HG03354 (cell line): ENCODE measurements around the gene SMARCAL1.
A peak's percentile ranks its signal among the peaks of the same experiment; 100 is the strongest.

Source experiments
- ATAC-seq: cut with Tn5 transposase; IDR thresholded peaks from one replicate; pipeline ENCODE4 v1.9.1; 2021; ENCODE audit warnings: mild to moderate bottlenecking; ENCODE audit not compliant: unreplicated experiment, poor library complexity, severe bottlenecking

The SMARCAL1 gene

DNA sequence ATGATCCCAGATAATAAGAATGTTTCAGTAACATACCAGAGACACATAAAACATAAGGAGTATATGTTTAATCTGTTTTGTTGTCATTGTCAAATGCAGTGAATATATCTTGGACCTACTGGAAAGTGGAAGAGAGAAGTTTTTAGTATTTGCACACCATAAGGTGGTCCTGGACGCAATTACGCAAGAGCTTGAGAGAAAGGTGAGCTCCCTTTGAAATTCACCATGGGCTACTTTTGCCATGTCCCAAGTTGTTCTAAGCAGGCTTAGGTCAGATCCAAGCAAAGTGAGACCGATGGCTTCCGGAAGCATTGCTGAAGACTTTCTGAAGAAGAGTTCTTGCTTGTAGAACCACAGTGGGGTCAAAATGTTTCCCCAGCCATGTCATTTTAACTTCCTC lies 55.6 kb downstream of the SMARCAL1 start:
- no peak for ATAC-seq

- ATAC-seq: no peak
Measured at GRCh38 chr2:216469661-216470060, 57.4 kb downstream of the SMARCAL1 start.

- ATAC-seq: no peak
Measured at GRCh38 chr2:216473187-216473586, 60.9 kb downstream of the SMARCAL1 start.

- ATAC-seq: peak; percentile 75
Measured at GRCh38 chr2:216474925-216475670, 62.8 kb downstream of the SMARCAL1 start.

DNA sequence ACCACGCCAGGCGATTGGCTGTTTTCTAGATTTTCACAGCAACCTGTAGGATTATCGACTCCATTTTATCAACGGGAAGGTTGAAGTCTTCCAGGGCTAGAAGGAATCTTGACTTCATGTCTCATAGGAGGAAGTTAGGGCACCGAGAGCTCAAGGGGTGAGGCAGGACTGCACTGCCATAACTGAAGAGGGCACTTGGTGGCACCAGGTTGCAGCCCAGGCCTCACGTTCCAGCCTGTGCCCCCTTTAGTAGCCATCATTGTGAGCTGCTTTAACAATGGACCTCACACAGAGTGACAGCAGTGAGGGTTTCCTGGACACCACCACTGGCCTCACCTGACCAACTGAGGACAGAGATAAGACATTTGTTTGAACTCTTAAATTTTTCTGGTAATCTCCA lies 63.5 kb downstream of the SMARCAL1 start:
- no peak for ATAC-seq

- ATAC-seq: no peak
Measured at GRCh38 chr2:216477283-216478035, 65.2 kb downstream of the SMARCAL1 start.

GRCh38 chr2:216478151-216478550 lies 65.9 kb downstream of the SMARCAL1 start:
- no peak for ATAC-seq

DNA sequence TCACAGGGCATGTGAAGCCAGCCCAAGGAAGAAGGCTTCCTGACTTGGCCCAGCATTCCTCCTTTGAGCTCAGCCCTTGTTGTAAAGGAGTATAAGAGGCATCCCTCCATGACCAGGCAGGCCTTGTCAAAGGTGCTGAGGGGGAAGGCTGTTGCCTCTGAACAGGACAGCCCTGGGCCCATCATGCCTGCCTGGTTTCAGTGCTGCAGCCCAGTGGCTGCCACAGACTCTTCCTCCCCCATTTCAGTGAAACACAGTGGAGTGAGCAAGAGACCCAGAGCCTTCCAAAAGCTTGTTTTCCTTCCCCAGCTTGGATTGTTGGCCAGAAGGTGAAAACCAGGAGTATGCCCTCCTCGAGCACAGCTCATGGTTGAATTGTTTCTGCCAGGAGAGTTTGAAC lies 66.5 kb downstream of the SMARCAL1 start:
- no peak for ATAC-seq

DNA sequence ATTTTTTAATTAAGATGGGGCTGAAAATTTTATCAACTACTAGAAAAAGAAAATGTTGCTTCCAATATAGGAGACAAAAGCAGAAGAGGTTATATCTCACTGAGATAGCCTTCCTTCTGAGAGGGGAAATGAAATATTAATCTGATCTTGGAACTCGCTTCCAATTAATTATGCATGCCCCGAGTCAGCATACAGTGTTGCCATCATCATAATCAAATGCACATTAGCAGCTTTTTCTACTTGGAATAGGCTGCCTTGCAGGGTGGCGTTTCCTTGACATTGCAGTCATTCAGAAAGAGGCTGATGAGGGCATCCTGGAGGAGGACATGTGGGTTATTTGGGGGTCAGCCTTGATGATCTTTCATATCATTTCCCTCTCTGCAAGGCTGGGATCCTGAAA lies 67.9 kb downstream of the SMARCAL1 start:
- no peak for ATAC-seq

DNA sequence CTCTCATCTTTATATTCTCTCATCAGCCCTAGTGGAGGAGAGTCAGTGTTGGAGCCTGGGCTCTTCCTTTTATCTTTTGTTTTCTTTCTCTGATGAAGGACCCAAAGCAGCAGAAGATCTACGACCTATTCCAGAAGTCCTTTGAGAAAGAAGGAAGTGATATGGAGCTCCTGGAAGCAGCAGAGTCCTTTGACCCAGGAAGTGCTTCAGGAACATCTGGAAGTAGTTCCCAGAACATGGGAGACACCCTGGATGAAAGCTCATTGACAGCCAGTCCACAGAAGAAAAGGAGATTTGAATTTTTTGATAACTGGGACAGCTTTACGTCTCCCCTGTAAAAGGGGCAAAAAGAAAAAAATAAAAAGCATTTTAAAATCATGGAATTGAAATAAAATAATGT lies 70.4 kb downstream of the SMARCAL1 start:
- ATAC-seq: no peak

DNA sequence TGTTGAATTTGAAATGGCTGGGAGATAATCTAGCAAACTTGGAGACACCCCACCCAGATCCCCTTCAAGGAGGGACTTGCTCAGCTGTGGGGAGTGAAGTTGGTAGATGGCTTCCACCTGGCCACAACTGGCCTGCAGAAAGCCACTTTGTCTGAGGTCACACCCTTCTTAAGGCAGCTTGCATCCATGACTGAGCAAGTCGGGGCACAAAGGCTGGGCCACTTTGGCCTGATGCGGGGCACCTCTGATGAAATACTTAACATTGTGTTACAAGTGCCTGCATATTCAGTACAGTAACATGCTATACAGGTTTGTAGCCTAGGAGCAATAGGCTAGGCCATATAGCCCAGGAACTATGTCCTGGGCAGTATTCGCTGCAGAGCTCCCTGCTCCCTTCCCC lies 73.0 kb downstream of the SMARCAL1 start:
- no peak for ATAC-seq

DNA sequence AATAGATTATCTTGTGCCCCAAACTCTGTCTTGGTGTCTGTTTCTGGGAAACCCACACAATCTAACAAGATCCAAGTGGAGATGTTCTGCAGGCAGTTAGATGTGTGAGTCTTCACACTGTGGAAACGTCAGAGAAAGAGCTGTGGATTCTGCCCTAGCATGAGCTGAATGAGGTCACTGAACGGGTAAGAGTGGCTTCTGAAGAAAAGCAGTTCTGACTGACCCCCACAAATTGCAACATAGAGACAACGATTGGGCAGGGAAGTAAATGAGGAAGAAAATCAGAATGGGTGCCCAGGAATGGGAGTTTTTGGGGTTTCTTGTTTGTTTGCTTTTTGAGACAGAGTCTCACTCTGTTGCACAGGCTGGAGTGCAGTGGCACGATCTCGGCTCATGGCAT lies 73.5 kb downstream of the SMARCAL1 start:
- ATAC-seq: no peak

GRCh38 chr2:216486271-216486670 lies 74.0 kb downstream of the SMARCAL1 start:
- ATAC-seq: no peak

DNA sequence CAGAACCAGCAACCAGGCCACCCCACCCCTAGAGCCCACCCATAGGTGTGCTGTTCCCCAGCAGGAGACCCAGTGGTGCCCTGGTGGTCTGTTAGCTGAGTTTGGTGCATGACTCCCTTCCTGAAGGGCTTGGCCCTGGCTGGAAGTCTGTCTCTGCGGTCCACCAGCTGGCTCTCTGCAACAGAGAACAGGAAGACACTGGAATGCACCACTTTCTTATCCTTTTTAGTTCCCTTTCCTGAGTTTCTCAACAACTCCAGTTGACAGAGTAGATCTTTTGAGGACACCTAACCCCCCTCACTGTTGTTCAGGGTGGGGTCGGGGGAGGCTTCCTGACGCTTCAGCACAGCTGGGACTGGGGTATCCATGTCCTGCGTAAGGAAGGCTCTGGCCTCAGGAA lies 74.4 kb downstream of the SMARCAL1 start:
- ATAC-seq: no peak

- ATAC-seq: no peak
Measured at GRCh38 chr2:216490061-216490460, 77.8 kb downstream of the SMARCAL1 start.

DNA sequence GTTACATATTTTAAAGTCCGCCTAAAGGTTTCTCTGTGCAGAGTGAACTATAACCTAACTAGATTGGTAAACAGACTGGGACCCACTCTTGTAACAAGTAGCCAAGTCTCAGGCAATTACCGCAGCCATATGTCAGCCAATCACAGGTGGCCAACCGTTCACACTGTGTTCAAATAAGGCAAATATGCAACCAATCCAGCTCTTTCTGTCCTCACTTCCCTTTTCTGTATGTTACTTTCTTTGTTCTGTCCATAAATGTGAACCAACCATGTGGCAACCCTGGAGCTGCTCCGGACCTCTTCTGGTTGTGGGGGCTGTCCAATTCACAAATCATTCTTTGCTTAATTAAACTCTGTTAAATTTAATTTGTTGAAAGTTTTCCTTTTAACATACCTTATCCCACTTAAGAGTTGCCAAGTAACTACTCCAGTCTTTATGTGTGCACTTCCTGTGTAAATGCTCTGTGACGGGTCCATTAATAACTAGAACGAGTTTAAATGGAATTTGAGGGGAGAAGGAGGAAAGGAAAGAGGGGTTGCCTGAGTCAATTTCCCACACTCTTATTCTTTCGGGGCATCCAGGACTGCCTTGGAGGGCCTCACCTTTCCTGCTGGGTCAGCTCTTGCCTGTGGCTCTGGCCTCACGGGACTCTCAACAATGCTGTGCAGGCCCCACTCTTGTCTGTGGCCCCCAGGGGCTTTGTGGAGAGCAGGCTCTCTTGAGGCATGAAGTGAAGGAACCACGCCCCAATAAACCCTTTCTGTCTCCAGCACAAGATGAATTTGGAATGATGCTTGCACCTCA lies 79.7 kb downstream of the SMARCAL1 start:
- peak; percentile 74 for ATAC-seq

DNA sequence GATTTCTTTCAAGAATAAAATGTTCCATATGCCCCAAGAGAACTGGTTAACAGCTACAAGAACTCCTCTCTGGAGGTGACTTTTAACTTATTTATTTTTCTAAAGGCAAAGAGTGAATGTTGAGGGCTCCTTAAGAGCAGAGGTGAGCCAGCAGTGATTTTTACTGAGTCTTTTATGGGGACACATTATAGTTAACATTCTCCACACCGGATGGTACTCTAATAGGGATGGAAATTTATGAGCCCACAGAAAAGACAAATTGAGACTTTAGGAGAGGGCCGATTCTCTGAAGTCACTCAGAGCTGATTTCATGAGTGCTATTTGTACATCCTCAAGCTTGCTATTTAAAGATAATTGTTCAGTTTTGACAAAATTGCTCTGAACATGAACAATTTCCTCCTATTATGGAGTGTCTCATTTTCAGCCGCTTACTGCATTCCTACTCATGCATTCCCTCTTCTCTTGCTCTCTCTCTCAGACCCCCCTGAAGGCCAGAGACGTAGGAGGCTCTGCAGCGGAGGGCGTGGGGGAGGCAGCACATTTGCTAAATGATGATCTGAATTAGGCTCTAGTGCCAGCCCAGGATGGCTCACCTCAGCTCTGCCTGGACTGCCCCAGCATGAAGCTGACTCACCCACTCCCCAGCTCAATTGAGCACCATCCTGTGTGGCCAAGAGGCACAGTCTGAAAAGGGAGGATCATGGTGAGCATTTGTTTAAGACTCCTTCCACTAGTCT lies 80.5 kb downstream of the SMARCAL1 start:
- ATAC-seq: no peak

DNA sequence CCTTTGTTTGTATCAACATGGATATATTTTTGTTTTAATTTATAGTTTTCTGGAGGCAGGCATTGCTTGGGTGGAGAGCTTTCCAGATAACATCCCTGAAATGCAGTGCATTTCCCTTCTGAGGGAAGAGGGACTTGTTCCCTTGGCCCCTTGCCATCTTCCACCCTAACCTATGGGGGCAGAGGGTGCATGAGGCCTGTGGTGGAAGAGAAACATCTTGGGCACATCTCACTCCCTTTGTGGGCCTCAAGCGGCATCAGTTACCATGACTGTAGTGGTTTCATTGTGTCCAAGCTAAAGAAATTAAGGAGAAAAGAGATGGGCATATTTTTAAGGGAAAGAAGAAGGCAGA lies 81.0 kb downstream of the SMARCAL1 start:
- no peak for ATAC-seq

DNA sequence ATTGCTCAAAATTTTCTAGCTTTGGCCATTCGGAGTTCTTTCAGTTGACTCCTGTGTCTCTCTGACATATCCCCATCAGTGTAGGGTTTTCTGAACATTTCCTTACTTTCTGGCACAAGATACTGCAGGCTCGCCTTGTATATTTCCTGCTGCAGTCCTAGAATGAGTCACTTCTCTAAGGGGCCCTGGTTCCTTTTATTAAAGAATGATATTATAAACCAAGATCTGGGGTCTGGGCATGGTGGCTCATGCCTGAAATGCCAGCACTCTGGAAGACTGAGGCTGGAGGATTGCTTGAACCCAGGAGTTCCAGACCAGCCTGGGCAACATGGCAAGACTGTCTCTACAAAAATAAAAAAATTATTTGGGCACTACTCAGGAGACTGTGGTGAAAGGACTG lies 83.4 kb downstream of the SMARCAL1 start:
- no peak for ATAC-seq
